Calu3 (cell line): ENCODE data around the gene KIFBP. TPM values are rescaled to one million over a fixed set of nuclear protein-coding genes. Genes with fewer than 3 reads are reported as not detected.
A peak's percentile ranks its signal among the peaks of the same experiment; 100 is the strongest.

Source experiments
- BruUV-seq: library from RNA; stranded (reverse); fragments of 400-500 nt; replicated peaks from 2 replicates; lab custom pipeline; 2021; lab: Mats Ljungman, UMichigan
- CTCF ChIA-PET: fragments of 300-600 bp; sonication (Branson Sonifier 250); formaldehyde crosslinking; loops from one replicate; lab custom pipeline; 2022; ENCODE audit warnings: antibody characterized with exemption; lab: Charles Lee
- DNase-seq: peaks from one replicate; pipeline ENCODE4 v3.0.0; 2022
- H3K27ac Mint-ChIP-seq: one replicate; pipeline ENCODE4 v1.8.0; 2022; ENCODE audit warnings: mixed read lengths; ENCODE audit not compliant: unreplicated experiment
- H3K27me3 Mint-ChIP-seq: one replicate; pipeline ENCODE4 v1.8.0; 2022; ENCODE audit warnings: mixed read lengths; ENCODE audit not compliant: unreplicated experiment
- H3K36me3 Mint-ChIP-seq: one replicate; pipeline ENCODE4 v1.8.0; 2022; ENCODE audit warnings: mild to moderate bottlenecking, moderate library complexity, mixed read lengths; ENCODE audit not compliant: insufficient read depth, unreplicated experiment
- H3K4me1 Mint-ChIP-seq: one replicate; pipeline ENCODE4 v1.8.0; 2022; ENCODE audit warnings: mild to moderate bottlenecking, low read depth, mixed read lengths; ENCODE audit not compliant: unreplicated experiment
- H3K4me3 Mint-ChIP-seq: one replicate; pipeline ENCODE4 v1.8.0; 2022; ENCODE audit warnings: mild to moderate bottlenecking, low read depth, moderate library complexity, mixed read lengths; ENCODE audit not compliant: unreplicated experiment
- H3K9me3 Mint-ChIP-seq: one replicate; pipeline ENCODE4 v1.8.0; 2022; ENCODE audit warnings: low read depth, mixed read lengths; ENCODE audit not compliant: unreplicated experiment
- CTCF ChIP-seq: fragments of 200-600 bp; IDR thresholded peaks from one replicate; pipeline ENCODE4 v1.8.0; 2022; ENCODE audit warnings: antibody characterized with exemption; ENCODE audit not compliant: unreplicated experiment
- intact Hi-C: fragments of 100-400 bp; cut with micrococcal nuclease; formaldehyde crosslinking; loops from one replicate; pipeline ENCODE4 v1.10.0; 2022; ENCODE audit not compliant: unreplicated experiment
- total RNA-seq: library from RNA; stranded (reverse); gene quantifications from 2 replicates; pipeline ENCODE4 v1.2.3, GENCODE V29; 2022

Gene KIFBP
- total RNA-seq, 1 experiment from 2014 or later = 36.7 TPM

DNA sequence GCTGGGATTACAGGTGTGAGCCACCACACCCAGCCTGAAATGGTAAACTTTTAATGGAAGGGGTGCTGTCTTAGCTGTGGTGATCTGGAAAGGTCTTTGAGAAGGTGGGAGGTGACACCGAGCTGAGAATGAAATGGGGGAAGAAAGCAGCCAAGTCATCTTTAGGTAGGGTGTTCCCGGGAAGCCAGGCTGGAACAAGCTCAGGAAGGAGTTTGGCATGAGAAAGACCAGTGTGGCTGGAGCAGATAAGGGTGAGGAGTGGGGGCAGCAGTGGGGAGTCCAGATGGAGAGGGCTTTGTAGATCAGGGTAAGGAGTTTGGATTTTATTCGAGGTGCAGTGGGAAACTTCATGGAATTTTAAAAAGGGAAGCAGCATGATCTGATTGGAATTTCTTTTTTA is 30.0 kb downstream of the KIFBP start:
- CTCF ChIA-PET = no interaction called here
- no peak for TF ChIP-seq CTCF
- BruUV-seq = no TSS peak
- intact Hi-C loops = no loop called here
- no peak for DNase-seq
- Mint-ChIP-seq H3K9me3 (no peaks in the 10 kb centered on the region), H3K27me3 (no peaks in the 10 kb centered on the region), H3K4me1 (no peaks in the 10 kb centered on the region), H3K27ac (peak overlapping the region; percentile 19), H3K36me3 (peaks cover 4% of the 10 kb centered on the region), H3K4me3 (no peak overlapping the region)

DNA sequence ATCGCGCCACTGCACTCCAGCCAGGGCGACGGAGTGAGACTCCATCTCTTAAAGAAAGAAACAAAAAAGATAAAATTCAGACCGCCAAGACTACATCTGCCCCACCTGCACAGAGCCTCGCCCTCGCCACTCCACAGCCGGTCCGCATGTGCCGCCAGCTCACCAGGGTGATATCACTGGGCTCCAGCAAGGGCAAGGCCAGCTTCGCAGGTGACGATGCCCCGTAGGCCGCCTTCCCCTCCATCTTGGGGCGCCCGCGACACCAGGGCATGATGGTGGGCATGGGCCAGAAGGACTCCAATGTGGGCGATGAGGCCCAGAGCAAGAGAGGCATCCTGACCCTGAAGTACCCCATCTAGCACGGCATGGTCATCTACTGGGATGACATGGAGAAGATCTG is 34.0 kb downstream of the KIFBP start:
- Mint-ChIP-seq H3K4me3 (no peak overlapping the region), H3K27ac (no peak overlapping the region), H3K4me1 (no peaks in the 10 kb centered on the region), H3K9me3 (no peaks in the 10 kb centered on the region), H3K36me3 (peaks cover 4% of the 10 kb centered on the region), H3K27me3 (no peaks in the 10 kb centered on the region)
- intact Hi-C loops = no loop called here
- no TSS peak for BruUV-seq
- no peak for TF ChIP-seq CTCF
- CTCF ChIA-PET = interaction anchor here (0.6 kb wide), 2 partner anchors 99 to 287 kb away, joined by 5 to 9 read pairs; no protein-coding TSS in a partner anchor
- no peak for DNase-seq

DNA sequence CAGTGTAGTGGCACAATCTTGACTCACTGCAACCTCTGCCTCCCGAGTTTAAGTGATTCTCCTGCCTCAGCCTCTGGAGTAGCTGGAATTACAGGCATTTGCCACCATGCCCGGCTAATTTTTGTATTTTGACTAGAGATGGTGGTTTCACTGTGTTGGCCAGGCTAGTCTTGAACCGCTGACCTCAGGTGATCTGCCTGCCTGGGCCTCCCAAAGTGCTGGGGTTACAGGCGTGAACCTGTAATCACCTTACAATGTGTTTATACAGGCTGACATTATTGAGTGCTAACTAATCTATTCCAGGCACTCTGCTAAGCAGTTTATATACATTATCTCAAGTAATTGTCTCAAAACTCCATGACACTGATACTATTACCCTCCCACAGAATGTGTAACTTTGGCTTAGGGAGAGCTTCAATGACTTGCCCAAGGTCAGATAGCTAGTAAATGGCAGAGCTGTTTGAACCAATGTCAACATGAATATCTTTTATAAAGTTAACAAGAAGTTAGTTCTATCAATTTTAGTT is 36.8 kb downstream of the KIFBP start:
- intact Hi-C loops = no loop called here
- no peak overlapping the region for H3K4me3 Mint-ChIP-seq
- H3K4me1 Mint-ChIP-seq = no peaks in the 10 kb centered on the region
- H3K9me3 Mint-ChIP-seq = no peaks in the 10 kb centered on the region
- H3K36me3 Mint-ChIP-seq = no peaks in the 10 kb centered on the region
- no peaks in the 10 kb centered on the region for H3K27me3 Mint-ChIP-seq
- CTCF ChIA-PET = interaction anchor here (0.7 kb wide), 1 partner anchor 12 kb away, joined by 3 read pairs; no protein-coding TSS in a partner anchor
- DNase-seq = no peak
- no peak for TF ChIP-seq CTCF
- no peak overlapping the region for H3K27ac Mint-ChIP-seq
- no TSS peak for BruUV-seq

GRCh38 chr10:69033256-69033655 is 44.7 kb downstream of the KIFBP start:
- Mint-ChIP-seq H3K27ac (no peak overlapping the region), H3K36me3 (no peaks in the 10 kb centered on the region), H3K4me1 (no peaks in the 10 kb centered on the region), H3K9me3 (no peaks in the 10 kb centered on the region), H3K4me3 (no peak overlapping the region), H3K27me3 (peaks cover 14% of the 10 kb centered on the region)
- no TSS peak for BruUV-seq
- CTCF ChIA-PET = no interaction called here
- no peak for TF ChIP-seq CTCF
- intact Hi-C loops = no loop called here
- no peak for DNase-seq
